ENCODE data around the gene C15orf61. TPM values are rescaled to one million over a fixed set of nuclear protein-coding genes. Genes with fewer than 3 reads are reported as not detected.

C15orf61 gene
- total and polyA plus RNA-seq, 2 of the 13 experiments (the other 11 are each of a cell fraction or from before 2014, with no cell fraction given): 2.1 to 6.6 TPM

DNA sequence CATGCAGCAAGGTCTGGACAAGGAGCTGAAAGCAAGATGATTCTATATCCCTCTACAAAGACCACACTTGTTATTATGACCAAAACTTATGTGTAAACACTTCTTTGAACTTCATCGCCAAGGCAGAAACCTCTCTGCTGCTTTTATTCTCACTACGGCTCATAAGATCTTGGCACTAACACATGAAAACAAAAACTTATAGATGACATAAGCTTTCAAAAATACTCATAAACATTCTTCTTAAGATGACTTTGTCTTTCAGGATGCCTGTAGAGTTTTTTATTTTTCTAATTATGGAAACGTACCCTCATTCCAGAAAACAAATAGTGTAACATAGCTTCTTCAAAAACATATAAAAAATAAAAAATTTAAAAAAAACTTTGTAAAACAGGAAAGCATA lies 12.5 kb upstream of the C15orf61 start:
- H3K9me3 ChIP-seq (ENCODE audit: low read length): no peaks in the 10 kb centered on the region
- no peak overlapping the region for H3K4me2 ChIP-seq (ENCODE audit: low read depth, low read length)
- DNase-seq (ENCODE audit: low spot score): no peak
- no peak for ATAC-seq
- H3K79me2 ChIP-seq (ENCODE audit: insufficient read depth, low read length): no peaks in the 10 kb centered on the region
- intact Hi-C loops (cut with micrococcal nuclease; ENCODE audit: unreplicated experiment): no loop called here
- ChIA-PET CTCF (ENCODE audit: low intra/inter-chr PET ratio, low total read pairs) (no interaction called here), POLR2A (no interaction called here)
- no peak for FAIRE-seq
- no peak for TF ChIP-seq GATAD1 (CRISPR knock-in tag; IDR thresholded peaks at IDR 0.05)
- no peak for TF ChIP-seq ZNF891 (CRISPR knock-in tag; IDR thresholded peaks at IDR 0.05)
- no peak for TF ChIP-seq NCOR1 (IDR thresholded peaks at IDR 0.05; ENCODE audit: borderline replicate concordance, low read length)
- TF ChIP-seq CBFB (CRISPR knock-in tag; IDR thresholded peaks at IDR 0.05): no peak
- TF ChIP-seq SIX4 (CRISPR knock-in tag; IDR thresholded peaks at IDR 0.05): no peak
- no peak for TF ChIP-seq KLF11 (CRISPR knock-in tag; IDR thresholded peaks at IDR 0.05)
- no peak for TF ChIP-seq ZNF616 (CRISPR knock-in tag; IDR thresholded peaks at IDR 0.05; ENCODE audit: low read depth)
- no peak for TF ChIP-seq NCOA1 (CRISPR knock-in tag; IDR thresholded peaks at IDR 0.05)
- TF ChIP-seq ZBTB42 (CRISPR knock-in tag; IDR thresholded peaks at IDR 0.05): no peak
- no peak for TF ChIP-seq ELF4 (CRISPR knock-in tag; IDR thresholded peaks at IDR 0.05; ENCODE audit: borderline replicate concordance)
- no peak for TF ChIP-seq REL (CRISPR knock-in tag; conservative IDR thresholded peaks at IDR 0.05)
- no peak for TF ChIP-seq KLF9 (CRISPR knock-in tag; IDR thresholded peaks at IDR 0.05; ENCODE audit: low read depth)
- TF ChIP-seq ZNF75D (CRISPR knock-in tag; IDR thresholded peaks at IDR 0.05; ENCODE audit: borderline replicate concordance): no peak
- TF ChIP-seq PHF5A (CRISPR knock-in tag; IDR thresholded peaks at IDR 0.05; ENCODE audit: low read depth, unreplicated experiment): no peak
- TF ChIP-seq, protein P1, sequence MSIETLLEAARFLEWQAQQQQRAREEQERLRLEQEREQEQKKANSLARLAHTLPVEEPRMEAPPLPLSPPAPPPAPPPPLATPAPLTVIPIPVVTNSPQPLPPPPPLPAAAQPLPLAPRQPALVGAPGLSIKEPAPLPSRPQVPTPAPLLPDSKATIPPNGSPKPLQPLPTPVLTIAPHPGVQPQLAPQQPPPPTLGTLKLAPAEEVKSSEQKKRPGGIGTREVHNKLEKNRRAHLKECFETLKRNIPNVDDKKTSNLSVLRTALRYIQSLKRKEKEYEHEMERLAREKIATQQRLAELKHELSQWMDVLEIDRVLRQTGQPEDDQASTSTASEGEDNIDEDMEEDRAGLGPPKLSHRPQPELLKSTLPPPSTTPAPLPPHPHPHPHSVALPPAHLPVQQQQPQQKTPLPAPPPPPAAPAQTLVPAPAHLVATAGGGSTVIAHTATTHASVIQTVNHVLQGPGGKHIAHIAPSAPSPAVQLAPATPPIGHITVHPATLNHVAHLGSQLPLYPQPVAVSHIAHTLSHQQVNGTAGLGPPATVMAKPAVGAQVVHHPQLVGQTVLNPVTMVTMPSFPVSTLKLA (IDR thresholded peaks at IDR 0.05): no peak
- BruUV-seq (replicated peaks): no TSS peak
- H3K9ac ChIP-seq (ENCODE audit: insufficient read depth, low read depth, low read length): no peak overlapping the region
- no peak overlapping the region for H3K4me3 ChIP-seq (replicated peaks in 1 of 3; ENCODE audit: insufficient read depth in 1 of 3, low read depth in 2 of 3, low read length in 3 of 3)
- in situ Hi-C loops (cut with HindIII; ENCODE audit: extremely low pct_ligation_motif_present, low pct_unique_long_range_greater_than_20kb): no loop called here
- no peaks in the 10 kb centered on the region for H4K20me1 ChIP-seq (ENCODE audit: insufficient read depth, low read length)
- 97% methylated on average over 3 of the region's 3 CpGs for WGBS (ENCODE audit: low lambda C conversion rate)
- H3K36me3 ChIP-seq (replicated peaks in 1 of 2; ENCODE audit: control insufficient read depth in 1 of 2, insufficient read depth in 2 of 2, low read length in 2 of 2): peaks cover 1 to 11% of the 10 kb centered on the region in 2 experiments; a peak in 2 of 5 replicates
- H3K27me3 ChIP-seq (ENCODE audit: control insufficient read depth in 1 of 2, insufficient read depth in 2 of 2, low read length in 2 of 2): no peaks in the 10 kb centered on the region
- no peak overlapping the region for H3K27ac ChIP-seq (ENCODE audit: extremely low read length, insufficient read depth, low read length)
- no peak overlapping the region for H2AFZ ChIP-seq (ENCODE audit: low read length)
- 0 out of 2 replicates have a peak, but pooled peaks cover 5% of the 10 kb centered on the region for H3K4me1 ChIP-seq (ENCODE audit: insufficient read depth, low read length)
